GM21528 (cell line): ENCODE measurements around the gene MARK4.
"Not testable (repeated sequence)": the region's sequence is repeated elsewhere in the genome, so short reads cannot be mapped to it uniquely, and the experiment has no call there.

Source experiments
- ATAC-seq: cut with Tn5 transposase; IDR thresholded peaks from one replicate; pipeline ENCODE4 v1.9.1; 2021; ENCODE audit warnings: mild to moderate bottlenecking, moderate library complexity; ENCODE audit not compliant: unreplicated experiment, low FRiP score

Gene MARK4

DNA sequence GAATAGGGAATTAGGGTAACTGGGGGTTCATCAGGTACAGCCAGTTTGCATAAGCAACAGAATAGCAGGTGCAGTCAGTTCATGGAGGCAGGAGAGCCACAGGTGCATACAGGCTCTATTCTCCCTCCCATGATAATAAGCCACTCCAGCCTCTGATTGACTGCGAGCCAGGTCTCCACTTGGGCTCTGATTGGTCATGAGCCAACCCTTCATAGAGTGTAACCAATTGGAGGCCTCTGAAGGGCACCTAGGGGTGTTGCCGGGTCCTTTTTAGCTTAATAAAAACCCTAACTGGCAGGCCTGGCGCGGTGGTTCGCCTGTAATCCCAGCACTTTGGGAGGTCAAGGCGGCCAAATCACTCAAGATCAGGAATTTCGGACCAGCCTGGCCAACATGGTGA is 80.3 kb downstream of the MARK4 start:
- ATAC-seq, result no peak

DNA sequence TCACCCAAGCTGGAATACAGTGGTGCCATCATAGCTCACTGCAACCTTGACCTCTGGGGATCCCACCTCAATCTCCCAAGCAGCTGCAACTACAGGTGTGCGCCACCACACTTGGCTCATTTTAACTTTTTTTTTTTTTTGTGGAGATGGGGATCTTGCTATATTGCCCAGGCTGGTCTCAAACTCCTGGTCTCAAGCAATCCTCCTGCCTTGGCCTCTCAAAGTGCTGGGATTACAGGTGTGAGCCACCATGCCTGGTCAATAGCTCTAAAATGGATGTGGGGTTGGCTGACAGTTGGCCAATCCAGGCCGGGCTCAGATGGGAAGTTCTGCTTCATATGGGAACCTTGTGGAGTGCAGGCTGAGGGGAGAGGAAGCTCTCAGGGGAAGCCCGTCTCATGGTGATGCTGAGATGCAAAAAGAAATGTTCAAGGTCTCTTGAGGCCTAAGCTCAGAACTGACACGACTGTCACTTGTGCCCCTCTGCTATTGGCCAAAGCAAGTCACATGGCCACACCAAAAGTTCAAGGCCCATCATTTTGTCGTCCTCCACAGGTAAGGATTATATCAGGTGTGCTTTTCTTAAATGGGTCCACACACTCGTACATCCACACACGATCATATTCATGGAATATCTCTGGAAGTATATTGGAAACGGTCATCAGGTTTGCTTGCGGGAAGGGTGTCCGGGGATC is 82.7 kb downstream of the MARK4 start:
- no peak for ATAC-seq

DNA sequence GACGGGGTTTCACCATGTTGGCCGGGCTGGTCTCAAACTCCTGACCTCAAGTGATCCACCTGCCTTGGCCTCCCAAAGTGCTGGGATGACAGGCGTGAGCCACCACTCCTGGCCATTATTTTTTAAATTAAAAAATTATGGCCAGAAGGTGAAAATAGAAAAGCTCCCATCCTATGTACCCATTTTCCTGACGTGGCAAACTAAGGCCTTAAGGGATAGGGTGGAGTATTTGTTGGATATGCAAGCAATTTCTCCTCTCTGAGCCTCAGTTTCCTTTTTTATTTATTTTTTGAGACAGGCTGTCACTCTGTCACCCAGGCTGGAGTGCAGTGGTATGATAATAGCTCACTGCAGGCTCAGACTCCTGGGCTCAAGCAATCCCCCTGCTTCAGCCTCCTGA is 83.8 kb downstream of the MARK4 start:
- ATAC-seq, result not testable (repeated sequence)

DNA sequence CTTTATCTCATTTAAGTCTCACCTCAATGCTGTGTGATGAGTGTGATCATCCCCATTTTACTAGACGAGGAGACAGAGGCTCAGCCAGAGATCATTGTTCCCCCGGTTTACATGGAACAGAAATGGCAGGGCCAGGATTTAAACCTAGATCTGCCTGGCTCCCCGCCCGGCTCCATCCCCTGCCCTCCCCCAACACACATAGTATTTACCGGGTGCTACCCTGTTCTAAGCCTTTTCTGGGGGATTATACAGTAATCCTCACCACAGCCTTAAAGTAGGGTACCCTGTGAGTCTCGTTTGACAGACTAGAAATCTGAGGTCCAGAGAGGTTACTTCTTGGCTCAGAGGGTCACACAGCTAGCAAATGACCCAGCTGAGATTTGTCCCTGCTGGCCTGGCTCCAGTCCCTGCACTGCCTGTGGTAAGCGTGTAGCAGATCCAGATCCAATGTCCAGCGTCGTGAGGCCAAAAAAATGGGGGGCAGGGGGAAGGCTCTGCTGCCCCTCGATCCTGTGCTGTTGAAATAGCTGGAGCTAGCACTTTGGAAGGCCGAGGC is 85.7 kb downstream of the MARK4 start:
- no peak for ATAC-seq

GRCh38 chr19:45339629-45340028 is 88.6 kb downstream of the MARK4 start:
- ATAC-seq, result no peak

- ATAC-seq, result no peak
Measured at GRCh38 chr19:45340232-45340898, 89.3 kb downstream of the MARK4 start, which contains the start of gene KLC3. KLC3 (plus strand) TSS chr19:45340750; CDS start chr19:45345542, 4,792 bp downstream.

GRCh38 chr19:45340899-45341453 is 89.9 kb downstream of the MARK4 start:
- ATAC-seq, result no peak

DNA sequence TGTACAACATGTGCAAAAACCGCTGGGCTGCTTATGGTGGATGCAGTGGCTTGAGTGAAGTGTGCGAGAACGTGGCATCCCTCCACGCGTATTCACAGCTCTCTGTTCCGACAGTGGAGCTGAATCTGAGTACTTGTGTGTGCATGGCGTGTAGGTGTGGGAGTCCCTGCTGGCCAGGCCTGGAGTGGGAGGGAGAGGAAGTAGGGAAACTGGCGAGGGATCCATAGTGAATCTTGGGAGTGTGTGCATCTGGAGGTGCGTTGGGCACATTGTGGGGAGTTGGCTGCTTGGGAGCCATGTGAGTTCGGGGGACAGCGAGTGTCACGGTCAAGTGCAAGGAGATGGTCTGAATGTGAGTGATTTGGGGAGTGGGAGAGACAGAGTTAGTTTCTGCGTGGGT is 91.8 kb downstream of the MARK4 start:
- no peak for ATAC-seq

GRCh38 chr19:45344621-45345505 is 93.8 kb downstream of the MARK4 start:
- ATAC-seq, result no peak

- ATAC-seq, result no peak
Measured at GRCh38 chr19:45345506-45345860, 94.4 kb downstream of the MARK4 start.

DNA sequence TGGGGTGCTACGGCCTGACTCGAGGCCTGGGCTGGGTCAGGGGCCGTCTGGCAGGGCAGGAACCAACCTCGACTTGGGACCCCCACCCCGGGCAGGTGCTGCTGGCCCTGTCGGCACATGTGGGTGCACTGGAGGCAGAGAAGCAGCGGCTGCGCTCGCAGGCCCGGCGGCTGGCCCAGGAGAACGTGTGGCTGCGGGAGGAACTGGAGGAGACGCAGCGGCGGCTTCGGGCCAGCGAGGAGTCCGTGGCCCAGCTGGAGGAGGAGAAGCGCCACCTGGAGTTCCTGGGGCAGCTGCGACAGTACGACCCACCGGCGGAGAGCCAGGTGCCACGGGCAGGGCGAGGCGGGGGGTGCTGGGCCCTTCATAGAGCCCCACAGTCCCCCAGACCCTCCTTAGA is 95.4 kb downstream of the MARK4 start:
- no peak for ATAC-seq

DNA sequence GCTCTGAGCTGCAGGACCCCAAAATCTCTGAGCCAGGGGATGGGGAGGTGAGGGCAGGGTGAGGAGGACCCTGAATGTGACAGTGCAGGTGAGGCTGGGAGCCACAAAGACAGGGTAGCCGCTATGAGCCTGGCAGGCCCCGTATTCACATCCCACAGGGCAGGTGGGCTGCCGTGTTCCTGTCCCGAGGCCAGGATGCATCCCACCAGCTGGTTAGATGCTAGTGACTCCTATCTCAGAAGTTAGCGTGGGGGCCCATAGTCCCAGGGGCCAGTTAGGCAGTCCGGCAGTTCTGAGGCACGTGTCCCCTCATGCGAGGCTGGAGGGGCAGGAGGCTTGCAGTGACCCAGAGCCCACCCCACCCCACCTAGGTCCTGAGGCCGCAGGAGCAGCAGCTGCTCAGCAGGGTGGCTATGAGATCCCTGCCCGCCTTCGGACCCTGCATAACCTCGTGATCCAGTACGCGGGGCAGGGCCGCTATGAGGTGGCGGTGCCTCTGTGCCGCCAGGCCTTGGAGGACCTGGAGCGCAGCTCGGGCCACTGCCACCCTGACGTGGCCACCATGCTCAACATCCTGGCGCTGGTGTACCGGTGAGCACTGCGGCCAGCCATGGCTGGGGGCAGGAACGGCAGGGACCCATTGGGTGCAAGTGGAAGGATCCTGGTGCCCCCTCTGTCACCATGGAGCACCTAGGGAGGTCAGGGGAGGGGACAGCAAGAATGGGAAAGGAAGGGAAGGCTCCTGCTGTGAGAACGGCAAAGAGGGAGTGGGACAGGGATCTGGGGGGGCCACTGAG is 96.7 kb downstream of the MARK4 start:
- ATAC-seq, result no peak

DNA sequence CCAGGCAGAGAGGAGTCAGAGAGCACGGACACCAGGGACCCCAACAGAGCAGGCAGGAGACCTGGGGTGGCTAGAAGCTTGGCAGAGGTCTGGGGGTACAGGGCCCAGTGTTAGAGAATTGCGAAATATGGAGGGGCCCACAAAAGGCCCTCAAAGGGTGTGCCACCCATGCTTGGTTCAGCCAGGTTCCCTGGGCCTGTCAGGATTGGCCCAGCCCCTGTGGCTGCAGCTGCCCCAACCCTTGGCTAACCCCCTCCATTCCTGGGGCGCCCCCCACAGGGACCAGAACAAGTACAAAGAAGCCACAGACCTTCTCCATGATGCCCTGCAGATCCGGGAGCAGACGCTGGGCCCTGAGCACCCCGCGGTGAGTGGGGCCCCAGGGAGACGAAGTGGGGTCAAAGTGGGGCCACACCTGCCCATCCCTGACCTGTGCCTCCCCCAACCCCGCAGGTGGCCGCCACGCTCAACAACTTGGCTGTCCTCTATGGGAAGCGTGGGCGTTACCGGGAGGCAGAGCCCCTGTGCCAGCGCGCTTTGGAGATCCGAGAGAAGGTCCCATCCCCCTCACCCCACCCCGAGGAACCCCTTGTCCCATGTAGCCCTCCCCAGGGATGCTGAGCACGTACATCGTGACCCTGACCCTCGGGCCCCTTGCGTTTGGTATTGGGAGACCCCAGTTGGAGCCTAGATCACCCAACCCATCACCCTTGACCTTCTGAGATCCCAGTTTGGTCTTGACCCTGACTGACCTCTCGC is 97.5 kb downstream of the MARK4 start:
- ATAC-seq, result no peak

- ATAC-seq, result no peak
Measured at GRCh38 chr19:45349126-45349415, 98.0 kb downstream of the MARK4 start.

DNA sequence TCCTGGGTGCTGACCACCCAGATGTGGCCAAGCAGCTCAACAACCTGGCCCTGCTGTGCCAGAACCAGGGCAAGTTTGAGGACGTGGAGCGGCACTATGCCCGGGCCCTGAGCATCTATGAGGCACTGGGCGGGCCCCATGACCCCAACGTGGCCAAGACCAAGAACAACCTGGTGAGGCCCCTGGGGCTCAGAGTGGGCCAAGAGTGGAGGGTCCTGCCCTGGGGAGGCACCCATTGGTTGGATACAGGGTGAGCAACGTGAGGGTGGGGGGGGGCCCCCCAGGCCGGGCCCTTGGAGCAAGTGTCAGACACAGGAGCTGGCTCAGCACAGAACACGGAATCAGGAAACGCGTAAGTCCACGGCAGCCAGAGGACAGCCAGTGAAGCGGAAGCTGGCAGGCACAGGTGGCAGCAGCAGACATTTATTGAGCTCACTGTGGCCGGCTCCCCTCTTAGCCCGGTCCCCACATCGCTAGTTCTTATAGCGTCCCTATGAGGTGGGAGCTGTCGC is 98.4 kb downstream of the MARK4 start:
- ATAC-seq, result no peak

DNA sequence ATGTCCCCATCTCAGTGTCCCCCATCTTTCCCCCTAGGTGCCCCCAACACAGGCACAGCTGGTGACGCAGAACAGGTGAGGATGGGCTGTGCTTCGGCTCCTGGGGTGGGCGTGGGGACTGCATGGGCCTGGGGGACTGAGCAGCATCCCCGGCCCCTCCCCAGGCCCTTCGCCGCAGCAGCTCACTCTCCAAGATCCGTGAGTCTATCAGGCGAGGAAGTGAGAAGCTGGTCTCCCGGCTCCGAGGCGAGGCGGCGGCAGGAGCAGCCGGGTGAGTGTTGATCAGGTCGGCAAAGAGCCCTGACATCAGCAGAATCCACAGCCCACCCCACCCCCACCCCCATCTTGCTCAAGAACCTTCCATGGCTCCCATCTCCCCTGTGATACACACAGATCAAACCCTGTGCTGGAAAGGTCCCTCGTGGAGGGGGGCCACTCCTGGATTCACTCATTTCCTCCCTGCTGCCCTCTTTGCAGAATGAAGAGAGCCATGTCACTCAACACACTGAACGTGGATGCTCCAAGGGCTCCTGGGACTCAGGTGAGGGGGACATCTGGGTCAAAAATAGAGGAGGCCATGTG is 99.5 kb downstream of the MARK4 start:
- ATAC-seq, result no peak

- ATAC-seq, result no peak
Measured at GRCh38 chr19:45351401-45351952, 100.4 kb downstream of the MARK4 start.

DNA sequence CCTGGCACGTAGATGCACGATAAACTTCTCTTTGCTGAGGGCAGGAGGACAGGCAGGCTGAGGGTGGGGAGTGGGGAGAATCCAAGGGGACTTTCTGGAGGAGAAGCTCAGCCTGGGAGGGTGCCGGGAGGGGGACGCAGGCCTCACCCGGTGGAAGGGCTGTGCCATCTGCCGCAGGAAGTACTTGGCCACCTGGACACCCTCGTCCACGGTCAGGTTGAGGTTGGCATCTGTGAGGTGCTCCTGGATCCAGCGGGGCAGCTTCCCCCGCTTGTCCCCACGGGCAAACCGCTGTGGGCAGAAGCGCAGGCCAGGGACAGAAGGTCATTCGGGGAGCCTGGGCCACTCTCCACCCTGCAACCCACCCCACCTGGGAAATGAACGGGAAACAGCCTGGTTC is 101.0 kb downstream of the MARK4 start:
- no peak for ATAC-seq

DNA sequence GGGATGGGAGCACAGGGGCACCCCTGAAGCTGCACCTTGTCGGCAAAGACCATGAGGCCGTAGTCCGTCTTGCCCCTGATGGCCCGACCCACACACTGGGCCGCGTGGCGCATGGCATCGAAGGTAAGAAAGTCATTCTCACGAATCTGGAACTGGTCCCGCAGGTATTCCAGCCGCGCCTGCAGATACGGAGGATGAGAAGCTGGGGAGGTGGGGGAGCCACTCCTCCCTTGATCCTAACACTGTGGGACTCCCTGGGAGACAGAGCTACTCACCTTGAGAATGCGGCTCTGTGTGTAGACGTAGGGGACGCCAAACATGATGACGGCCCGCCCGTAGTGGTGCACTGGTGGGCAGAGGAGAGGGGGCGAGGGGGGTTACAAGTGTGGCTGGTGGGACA is 101.4 kb downstream of the MARK4 start:
- no peak for ATAC-seq
